RWPE1 (cell line): ENCODE results near the gene MED27.
"Not testable (repeated sequence)": the region's sequence is repeated elsewhere in the genome, so short reads cannot be mapped to it uniquely, and the experiment has no call there.

Experiments
- CTCF ChIA-PET: fragments of 350-600 bp; sonication (Branson Sonifier 250); formaldehyde crosslinking; extraction: SDS; loops from one replicate; lab custom pipeline; 2021; lab: Yijun Ruan, JAX
- POLR2A ChIA-PET: fragments of 400-600 bp; formaldehyde crosslinking; extraction: SDS; loops from one replicate; lab custom pipeline; 2020; ENCODE audit warnings: antibody characterized with exemption; ENCODE audit not compliant: low non-redundant PET; lab: Yijun Ruan, JAX
- DNase-seq: peaks from one replicate; pipeline ENCODE4 v3.0.0; 2012; ENCODE audit warnings: low spot score
- H3K27ac ChIP-seq: fragments of 450-650 bp; 2 replicates; pipeline ENCODE4 v1.5.1; 2017
- TF ChIP-seq, protein P1 (sequence below): fragments of 450-650 bp; conservative IDR thresholded peaks from 2 replicates; pipeline ENCODE4 v1.5.1; 2017; ENCODE audit warnings: low read depth, mild to moderate bottlenecking

MED27 gene

DNA sequence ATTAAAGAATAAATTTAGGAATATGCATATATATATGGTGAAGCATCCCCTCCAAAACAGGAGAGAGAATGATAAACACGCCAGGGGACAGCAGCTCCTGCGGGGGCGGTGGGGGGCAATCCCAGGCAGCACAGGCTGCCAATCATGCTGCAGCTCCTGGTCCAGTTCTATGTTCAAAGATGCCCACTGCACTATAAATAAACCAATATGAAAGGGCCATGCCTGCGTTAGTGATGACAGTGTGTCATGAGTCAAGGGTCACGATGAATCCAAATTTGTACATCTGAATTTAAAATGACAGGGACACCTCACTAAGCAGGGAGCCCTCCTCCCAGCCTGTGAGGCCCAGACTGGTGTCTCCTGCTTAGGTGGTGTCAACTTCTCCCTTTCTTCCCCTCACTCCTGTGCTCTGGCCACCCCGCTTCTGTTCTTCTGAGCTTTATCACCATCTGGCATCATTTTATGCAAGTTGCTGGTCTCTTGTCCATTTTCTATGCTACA lies 153.9 kb downstream of the MED27 start:
- no peak overlapping the region for H3K27ac ChIP-seq
- TF ChIP-seq, protein P1, sequence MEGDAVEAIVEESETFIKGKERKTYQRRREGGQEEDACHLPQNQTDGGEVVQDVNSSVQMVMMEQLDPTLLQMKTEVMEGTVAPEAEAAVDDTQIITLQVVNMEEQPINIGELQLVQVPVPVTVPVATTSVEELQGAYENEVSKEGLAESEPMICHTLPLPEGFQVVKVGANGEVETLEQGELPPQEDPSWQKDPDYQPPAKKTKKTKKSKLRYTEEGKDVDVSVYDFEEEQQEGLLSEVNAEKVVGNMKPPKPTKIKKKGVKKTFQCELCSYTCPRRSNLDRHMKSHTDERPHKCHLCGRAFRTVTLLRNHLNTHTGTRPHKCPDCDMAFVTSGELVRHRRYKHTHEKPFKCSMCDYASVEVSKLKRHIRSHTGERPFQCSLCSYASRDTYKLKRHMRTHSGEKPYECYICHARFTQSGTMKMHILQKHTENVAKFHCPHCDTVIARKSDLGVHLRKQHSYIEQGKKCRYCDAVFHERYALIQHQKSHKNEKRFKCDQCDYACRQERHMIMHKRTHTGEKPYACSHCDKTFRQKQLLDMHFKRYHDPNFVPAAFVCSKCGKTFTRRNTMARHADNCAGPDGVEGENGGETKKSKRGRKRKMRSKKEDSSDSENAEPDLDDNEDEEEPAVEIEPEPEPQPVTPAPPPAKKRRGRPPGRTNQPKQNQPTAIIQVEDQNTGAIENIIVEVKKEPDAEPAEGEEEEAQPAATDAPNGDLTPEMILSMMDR, result no peak
- CTCF ChIA-PET, result interaction anchor here (0.7 kb wide), 1 partner anchor 105 kb away, joined by 3 read pairs; no protein-coding TSS in a partner anchor
- DNase-seq, result no peak
- POLR2A ChIA-PET, result no interaction called here

GRCh38 chr9:131923766-131924165 lies 155.9 kb downstream of the MED27 start:
- DNase-seq, result no peak
- no peak overlapping the region for H3K27ac ChIP-seq
- CTCF ChIA-PET, result no interaction called here
- POLR2A ChIA-PET, result no interaction called here
- TF ChIP-seq, protein P1, result no peak

- ChIA-PET CTCF (no interaction called here), POLR2A (no interaction called here)
- H3K27ac ChIP-seq, result no peak overlapping the region
- DNase-seq, result no peak
- TF ChIP-seq, protein P1, result no peak
Measured at GRCh38 chr9:131923132-131923671, 156.5 kb downstream of the MED27 start.

DNA sequence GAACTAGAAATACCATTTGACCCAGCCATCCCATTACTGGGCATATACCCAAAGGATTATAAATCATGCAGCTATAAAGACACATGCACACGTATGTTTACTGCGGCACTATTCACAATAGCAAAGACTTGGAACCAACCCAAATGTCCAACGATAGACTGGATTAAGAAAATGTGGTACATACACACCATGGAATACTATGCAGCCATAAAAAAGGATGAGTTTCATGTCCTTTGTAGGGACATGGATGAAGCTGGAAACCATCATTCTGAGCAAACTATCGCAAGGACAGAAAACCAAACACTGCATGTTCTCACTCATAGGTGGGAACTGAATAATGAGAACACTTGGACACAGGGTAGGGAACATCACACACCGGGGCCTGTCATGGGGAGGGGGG lies 158.0 kb downstream of the MED27 start:
- CTCF ChIA-PET, DNase-seq, H3K27ac ChIP-seq, POLR2A ChIA-PET: not testable (repeated sequence)

DNA sequence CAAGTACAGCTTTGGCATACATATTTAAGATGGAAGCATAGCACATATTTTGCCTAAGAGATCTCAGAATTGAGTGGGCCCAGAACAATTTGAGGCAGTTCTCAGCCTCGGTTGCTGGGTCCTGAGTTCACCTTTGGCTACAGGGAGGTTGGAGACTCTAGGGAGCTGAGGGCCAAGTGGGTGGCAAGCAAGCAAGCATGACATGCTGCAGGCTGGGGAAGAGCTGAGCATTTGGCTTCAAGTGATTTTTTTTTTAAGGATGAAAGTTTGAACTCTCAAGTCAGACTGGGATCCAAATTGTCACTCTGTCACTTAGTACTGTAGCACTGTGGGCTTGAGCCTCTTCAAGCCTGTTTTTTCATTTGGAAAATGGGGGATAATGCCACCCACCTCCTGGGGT lies 160.5 kb downstream of the MED27 start:
- ChIA-PET CTCF (interaction anchor here (1.1 kb wide), 1 partner anchor 8 kb away, joined by 4 read pairs; no protein-coding TSS in a partner anchor), POLR2A (no interaction called here)
- H3K27ac ChIP-seq, result no peak overlapping the region
- TF ChIP-seq, protein P1, result no peak
- DNase-seq, result no peak

GRCh38 chr9:131918481-131918880 lies 161.2 kb downstream of the MED27 start:
- CTCF ChIA-PET, result no interaction called here
- TF ChIP-seq, protein P1, result no peak
- POLR2A ChIA-PET, result no interaction called here
- no peak overlapping the region for H3K27ac ChIP-seq
- no peak for DNase-seq

GRCh38 chr9:131917009-131917408 lies 162.7 kb downstream of the MED27 start:
- H3K27ac ChIP-seq, result no peak overlapping the region
- no peak for DNase-seq
- TF ChIP-seq, protein P1, result no peak
- ChIA-PET POLR2A (no interaction called here), CTCF (no interaction called here)
